ENCODE data around the gene RYR1.
"Not testable (repeated sequence)": the region's sequence is repeated elsewhere in the genome, so short reads cannot be mapped to it uniquely, and the experiment has no call there.

Gene RYR1

DNA sequence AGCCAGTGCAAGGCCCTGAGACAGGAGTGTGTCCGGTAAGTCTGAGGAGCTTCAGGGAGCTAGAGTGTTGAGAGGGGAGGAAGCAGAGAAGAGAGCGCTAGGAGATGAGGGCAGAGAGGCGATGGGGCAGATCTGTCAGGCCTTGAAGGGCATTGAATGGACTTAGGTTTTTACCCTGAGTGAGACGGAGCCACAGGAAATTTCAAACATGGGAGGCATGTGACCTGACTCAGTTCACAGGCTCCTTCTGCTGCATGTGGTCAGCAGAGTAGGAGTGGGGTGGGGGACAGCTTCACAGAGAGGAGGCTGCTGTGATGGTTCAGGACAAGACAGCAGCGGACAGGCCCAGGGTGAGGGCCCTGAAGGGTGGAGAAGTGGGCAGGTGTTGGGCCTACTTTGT lies 33.1 kb upstream of the RYR1 start:
- DNase-seq (ENCODE audit: low spot score): no peak

DNA sequence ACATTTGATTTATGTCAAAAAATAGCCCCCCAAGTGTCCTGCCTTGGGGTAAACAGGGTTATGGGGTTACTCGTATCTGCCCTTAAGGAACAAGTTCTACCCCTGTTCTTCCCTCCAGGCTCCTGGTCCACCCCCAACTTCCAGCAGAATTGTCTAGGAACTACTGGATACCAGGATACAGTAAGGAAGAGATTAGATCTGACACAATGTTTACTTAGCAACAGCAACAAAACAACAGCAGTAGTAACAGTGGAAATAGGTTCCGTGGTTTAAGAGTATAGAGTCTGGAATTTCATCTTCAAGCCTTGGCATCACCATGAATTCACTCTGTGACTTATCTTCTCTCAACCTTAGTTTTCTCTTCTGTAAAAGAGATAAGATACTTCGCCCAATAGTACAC lies 32.3 kb upstream of the RYR1 start:
- no peak for DNase-seq (ENCODE audit: low spot score)

DNA sequence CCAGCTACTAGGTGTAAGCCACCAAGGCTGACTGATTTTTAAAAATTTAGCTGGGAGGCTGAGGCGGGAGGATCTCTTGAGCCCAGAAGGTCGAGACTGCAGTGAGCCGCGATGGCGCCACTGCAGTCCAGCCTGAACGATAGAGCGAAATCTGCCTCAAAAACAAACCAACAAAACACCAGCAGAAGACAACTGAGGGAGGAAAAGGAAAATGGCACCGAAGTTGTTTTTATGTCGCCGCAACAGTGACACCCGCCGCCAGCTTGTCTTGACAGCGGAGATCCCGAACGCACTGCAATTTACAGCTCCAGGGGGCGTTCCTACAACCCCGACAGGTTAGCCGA lies 30.9 kb upstream of the RYR1 start:
- no peak for DNase-seq (ENCODE audit: low spot score)

DNA sequence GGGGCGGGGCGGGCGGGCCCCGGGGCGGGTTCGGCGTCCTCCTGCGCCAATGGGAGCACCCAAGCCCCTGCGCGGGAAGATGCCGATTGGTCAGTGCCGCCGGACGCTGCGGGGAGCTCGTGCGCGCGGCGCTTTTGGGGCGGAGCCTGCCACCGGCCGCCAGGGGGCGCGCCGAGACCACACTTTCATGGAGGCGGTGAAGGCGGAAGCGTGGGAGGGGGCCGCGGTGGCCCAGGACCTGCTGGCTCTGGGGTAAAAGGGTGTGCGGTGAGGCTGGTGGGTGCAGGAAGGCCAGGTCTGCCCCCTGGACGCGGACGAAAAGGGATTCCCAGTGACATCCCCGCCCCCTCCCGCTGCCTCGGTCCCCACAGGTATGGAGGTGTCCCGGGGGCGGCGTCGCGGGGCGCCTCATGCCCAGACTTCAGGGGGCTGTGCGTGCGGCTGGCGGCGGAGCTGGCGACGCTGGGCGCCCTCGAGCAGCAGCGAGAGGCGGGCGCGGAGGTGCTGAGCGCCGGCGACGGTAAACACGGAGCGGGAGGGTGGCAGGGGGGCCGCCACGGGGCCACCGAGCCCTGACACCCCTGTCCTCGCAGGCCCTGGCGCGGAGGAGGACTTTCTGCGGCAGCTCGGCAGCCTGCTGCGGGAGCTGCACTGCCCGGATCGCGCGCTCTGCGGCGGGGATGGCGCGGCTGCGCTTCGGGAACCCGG lies 30.4 kb upstream of the RYR1 start, which contains the start of gene FAM98C:
Gene FAM98C (plus strand): TSS at position 127 of the 708 bp plus-strand sequence. CDS start 61 bp downstream, at position 188.
- peak; percentile 97 for DNase-seq (ENCODE audit: low spot score)

DNA sequence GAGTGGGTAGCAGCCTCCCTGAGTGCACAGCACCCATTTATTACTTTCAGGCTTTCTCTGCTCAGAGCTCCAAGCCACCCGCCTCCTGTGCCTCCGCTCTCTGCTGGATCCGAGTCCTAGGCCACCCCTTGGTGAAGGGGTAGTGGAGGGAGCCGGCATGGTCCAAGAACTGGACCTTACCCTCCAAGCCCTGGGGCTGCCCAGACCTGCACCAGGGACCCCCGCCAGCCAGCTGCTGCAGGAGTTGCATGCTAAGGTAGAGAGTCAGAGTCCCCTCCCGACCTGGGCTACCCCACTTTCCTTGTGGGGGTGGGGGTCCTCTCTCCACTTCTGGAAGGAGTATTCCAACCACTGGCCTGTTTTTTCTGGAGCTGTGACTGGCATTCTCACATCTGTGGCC lies 28.6 kb upstream of the RYR1 start:
- DNase-seq (ENCODE audit: low spot score): no peak

DNA sequence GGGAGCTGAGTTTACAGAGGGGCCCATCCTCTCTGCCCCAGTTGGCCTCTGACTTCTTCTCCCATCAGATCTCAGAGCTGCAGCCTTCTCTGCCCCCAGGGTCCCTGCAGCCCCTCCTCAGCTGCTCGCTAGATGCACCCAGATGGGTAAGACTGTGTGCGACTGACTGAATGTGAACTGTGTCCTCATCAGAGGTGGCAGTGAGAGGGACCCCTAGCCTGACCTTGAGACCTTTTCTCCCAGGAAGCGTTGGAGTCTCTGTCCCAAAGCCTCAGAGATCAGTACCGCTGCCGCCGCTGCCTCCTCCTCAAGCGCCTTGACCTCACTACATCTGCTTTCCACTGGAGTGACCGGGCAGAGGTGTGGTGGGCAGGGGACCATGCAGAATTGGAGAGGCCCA lies 28.2 kb upstream of the RYR1 start:
- DNase-seq (ENCODE audit: low spot score): no peak

DNA sequence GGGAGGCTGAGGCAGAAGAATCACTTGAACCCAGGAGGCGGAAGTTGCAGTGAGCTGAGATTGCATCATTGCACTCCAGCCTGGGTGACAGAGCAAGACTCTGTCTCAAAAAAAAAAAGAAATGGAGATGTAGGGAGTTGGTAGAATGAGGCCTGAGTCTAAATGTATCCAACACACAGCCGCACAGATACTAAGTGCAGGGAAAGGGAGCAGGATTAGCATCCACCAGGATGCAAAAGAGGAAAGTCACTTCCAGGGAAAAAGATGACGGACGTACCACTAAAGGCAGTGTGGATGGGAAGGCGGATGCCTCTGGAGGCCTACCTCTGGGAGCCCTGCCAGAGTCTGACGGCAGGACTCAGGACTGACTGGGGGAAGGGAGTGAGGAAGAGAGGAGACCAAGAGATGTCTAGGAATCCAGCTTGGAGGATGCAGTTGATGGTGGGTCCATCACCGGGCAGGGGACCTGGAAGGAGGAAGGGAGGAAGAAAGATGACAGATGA lies 23.8 kb upstream of the RYR1 start:
- no peak for DNase-seq (ENCODE audit: low spot score)

DNA sequence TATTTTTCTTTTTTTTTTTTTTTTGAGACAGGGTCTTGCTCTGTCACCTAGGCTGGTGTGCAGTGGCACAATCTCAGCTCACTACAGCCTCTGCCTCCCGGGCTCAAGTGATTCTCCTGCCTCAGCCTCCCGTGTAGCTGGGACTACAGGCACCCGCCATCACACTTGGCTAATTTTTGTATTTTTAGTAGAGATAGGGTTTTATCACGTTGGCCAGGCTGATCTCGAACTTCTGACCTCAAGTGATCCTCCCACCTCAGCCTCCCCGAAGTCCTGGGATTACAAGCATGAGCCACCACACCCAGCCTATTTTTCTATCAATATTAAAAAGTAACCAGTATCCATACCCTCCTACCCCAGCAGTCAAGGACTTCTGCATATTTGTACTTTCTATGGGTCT lies 23.1 kb upstream of the RYR1 start:
- DNase-seq (ENCODE audit: low spot score): not testable (repeated sequence)

DNA sequence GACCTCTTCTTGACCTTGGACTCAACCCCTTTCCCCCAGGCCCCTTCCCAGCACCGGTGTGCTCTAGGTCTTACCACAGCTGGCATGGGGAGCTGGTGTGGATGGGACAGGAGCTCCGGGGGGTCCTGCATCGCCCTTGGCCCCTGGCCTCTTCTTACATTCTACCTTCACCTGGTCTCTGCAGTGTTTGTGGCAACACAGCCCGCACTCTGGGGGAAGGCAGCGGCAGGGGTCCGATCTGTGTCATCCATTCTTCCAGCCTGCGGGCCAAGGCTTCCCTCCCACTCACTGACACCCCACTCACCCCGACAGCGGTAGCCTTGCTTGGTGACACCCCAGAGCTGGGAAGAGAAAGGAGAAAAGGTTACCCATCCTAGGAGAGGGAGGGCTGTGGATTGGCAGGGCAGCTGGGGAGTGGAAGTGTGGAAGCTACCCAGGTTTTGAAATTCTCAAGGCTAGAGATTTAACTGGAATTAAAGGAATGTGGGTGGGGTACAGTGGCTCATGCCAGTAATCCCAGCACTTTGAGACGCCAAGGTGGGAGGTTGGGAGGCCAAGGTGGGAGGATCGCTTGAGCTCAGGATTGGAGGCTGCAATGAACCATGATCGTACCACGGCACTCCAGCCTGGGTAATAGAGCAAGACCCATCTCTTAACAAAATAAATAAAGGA lies 22.3 kb upstream of the RYR1 start:
- DNase-seq (ENCODE audit: low spot score): no peak

DNA sequence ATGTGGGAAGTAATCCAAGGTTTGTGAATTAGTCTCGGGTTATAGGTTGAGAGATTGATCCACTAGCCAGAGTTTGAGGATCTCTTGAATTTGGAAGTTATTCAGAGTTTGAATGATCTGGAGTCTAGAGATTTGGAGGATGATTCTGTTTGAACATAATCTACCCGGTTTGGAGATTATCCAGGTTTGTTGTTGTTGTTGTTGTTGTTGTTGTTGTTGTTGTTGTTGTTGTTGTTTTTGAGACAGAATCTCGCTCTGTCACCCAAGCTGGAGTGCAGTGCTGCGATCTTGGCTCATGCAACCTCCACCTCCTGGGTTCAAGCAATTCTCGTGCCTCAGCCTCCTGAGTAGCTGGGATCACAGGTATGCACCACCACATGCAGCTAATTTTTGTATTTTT lies 21.6 kb upstream of the RYR1 start:
- DNase-seq (ENCODE audit: low spot score): not testable (repeated sequence)

DNA sequence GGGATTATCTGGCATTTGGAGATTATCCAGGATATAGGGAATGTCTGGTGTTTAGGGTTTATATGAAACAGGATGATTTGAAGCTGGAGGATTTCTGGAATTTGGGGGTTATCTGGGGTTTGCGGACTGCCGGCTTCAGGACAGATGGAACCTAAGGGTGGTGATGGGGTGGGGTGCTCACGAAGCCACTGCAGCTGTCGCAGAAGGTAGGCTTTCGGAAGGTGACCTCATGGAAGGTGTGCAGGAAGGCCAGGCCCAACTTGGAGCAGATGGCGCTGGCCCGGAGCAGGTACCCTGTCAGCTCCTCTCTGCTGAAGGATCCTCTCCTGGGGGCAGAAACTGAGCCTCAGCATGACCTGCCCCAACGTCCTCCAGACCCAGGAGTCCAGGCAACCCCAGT lies 21.0 kb upstream of the RYR1 start:
- DNase-seq (ENCODE audit: low spot score): no peak

DNA sequence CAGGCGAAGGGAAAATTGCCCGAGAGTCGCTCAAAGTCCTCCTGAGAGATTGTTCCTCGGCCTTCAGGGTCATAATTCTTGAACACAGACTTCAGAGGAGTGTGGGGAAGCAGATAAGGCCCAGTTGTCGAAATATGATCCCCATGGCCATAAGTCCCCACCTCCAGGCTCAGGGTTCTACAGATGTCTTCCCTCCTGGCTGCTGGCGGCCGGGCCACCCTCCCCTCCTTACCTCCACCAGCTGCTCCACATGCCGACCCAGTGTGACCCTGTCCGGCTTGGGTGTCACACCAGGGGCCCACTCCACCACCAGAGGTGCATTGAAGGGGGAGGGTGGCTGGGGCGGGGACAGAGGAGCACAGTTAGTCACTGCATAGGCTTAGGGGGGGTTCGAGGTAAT lies 20.5 kb upstream of the RYR1 start:
- DNase-seq (ENCODE audit: low spot score): no peak

DNA sequence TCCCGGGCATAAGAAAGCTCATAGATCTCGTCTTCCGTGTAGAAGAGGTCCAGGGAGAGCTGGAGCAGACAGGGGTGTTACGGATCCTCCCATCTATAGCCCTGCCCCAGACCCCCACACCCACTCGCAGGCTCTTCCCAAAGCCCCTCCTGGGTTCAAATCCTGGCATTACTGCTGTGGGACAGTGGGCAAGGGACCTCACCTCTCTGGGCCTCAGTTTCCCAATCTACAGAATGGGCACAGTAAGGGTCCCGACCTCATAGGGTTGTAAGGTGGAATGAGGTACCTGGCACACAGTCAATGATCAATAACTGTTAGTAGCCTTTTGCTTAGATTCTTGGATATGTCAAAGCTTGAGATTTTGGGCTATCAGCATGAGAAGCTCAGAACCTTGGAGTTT lies 20.1 kb upstream of the RYR1 start:
- no peak for DNase-seq (ENCODE audit: low spot score)

DNA sequence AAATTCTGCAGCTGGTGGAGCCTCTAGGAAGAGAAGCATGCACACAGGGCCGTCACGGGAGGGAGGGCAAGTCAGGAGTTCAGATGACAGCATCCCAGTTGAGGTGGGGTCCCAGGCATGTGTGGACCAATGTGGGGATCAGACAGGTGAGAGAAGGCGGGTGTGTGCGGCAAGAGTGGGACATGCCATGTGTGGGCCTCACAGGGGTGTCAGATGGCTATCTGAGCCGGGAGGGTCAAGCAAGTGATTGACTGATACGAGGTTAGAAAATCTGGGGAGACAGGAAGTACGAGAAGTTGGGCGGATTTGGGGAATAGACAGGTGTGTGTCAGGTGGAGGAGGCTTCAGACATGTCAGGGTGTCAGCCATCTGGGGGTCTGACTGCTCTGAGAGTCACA lies 16.3 kb upstream of the RYR1 start:
- no peak for DNase-seq (ENCODE audit: low spot score)

DNA sequence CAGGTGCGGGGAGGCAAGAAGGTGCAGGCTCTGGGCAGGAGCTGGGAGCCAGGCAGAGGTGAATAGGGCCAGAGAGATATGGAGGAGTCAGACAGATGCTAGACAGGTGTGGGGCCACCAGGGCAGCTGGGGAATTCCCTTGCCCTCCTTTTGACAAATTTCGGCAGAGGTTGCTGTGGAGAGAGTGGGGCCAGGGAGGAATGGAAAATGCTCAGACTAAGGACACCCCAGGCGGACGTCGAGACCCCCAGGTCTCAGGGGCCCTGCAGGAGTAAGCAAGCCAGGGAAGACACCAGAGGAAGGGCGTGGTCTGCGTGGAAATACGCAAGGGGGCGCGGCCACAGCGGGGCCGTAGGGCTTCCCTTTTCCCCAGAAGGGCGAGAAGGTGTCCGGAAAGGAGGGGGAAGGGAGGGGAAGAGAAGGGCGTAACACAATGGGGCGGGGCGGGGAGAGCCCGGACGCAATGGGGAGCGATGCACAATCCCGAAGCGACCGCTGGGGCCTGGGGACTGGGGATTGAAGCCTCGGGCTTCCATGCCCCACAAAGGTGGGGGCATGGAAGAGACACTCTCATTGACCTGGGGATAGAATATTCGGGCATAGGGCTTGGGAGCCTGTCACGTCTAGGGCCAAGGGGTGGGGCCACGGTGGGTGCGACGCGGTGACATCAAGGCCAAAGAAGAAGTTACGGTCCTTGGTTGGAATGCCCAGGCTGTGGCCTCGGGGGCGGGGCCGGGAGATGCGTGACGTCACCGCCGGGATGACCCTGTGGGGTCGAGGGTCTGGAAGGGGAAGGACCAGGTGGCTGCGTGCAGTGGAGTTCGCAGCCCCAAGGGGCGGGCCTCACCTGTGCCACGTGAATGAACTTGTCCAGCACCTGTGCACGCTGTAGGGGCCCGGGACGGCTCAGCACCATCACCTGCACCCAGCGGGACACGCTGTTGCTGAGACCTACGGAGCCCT lies 15.7 kb upstream of the RYR1 start:
- DNase-seq (ENCODE audit: low spot score): no peak

DNA sequence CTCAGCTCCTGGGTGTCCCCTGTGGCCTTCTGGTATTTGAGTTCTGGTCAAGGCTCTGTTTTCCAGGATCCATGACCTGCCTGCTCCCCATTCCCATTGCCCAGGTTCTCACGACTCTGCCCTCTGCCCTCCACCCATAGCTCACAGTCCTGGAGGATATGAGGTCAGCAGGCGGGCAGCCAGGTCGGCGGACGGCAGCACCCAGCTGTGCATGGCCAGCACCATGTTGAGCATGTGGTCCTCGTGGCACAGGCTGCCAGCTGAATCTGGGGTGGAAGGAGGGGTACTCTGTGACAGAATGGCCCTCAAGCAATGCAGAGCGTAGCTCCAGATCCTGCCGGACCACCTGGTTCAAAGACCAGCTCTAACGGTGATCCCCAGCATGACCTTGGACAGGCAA lies 12.6 kb upstream of the RYR1 start:
- DNase-seq (ENCODE audit: low spot score): no peak

DNA sequence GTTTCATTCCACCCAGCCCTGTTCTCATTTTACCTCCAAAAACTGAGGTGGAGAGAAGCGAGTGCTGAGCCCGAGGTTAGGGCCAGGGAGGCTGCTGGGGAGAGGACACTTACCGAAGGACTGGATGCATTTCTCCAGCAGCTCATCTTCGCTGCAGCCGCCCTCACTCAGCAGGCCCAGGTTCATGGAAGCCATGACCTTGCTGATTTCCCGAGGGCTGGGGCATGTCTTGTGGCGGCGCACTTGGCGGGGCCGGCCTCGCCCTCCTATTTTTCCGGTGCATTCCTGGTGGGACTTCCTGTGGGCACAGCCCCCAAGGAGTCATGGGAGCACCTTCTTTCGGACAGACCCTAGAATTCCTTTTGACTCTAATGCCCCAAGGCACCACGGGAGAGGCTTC lies 11.6 kb upstream of the RYR1 start:
- no peak for DNase-seq (ENCODE audit: low spot score)

DNA sequence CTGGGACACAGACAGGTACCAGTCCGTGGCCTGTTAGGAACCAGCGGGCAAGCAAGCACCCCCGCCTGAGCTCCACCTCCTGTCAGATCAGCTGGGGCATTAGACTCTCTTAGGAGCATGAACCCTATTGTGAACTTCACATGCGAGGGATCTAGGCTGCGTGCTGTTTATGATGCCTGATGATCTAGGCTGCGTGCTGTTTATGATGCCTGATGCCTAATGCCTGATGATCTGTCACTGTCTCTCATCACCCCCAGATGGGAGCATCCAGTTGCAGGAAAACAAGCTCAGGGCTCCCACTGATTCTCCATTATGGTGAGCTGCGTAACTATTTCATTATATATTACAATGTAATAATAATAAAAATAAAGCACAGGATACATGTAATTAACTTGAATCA lies 11.1 kb upstream of the RYR1 start:
- DNase-seq (ENCODE audit: low spot score): no peak

DNA sequence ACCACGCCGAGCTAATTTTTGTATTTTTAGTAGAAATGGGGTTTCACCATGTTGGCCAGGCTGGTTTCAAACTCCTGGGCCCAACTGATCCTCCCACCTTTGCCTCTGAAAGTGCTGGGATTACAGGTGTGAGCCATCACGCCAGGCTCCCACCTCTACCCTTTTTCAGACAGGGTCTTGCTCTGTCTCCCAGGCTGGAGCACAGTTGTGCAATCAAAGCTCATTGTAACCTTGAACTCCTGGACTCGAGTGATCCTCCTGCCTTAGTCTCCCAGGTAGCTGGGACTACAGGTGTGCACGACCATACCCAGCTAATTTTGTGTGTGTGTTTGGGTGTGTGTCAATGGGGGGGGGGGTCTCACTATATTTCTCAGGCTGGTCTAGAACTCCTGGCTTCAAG lies 9.2 kb upstream of the RYR1 start:
- no peak for DNase-seq (ENCODE audit: low spot score)

DNA sequence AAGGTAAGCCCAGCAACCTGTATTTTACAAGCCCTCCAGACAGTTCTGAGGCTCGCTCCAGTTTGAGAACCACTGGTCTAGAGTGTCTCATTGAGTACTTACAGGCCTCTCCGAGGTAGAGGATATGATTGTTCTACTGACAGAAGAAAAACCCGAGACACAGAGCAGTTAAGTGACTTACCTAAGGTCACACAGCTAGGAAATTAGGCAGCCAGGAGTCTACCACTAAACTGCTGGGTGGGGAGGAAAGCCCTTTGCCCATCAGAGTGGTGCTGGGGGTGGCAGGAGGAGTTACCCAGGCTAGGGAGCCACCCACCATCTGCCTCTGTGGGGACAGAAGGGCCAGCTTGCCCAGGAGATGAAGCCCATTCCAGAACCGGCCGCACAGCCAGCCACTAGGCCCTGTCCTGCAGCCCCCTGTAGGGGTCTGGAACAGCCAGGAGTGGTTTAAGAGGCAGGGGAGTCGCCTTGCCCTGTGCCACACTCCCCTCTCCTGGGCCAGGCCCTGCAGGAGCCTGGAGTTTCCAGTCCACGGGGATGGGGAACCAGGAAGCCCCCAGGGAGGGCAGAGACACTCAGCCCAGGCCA lies 8.2 kb upstream of the RYR1 start:
- DNase-seq (ENCODE audit: low spot score): no peak

DNA sequence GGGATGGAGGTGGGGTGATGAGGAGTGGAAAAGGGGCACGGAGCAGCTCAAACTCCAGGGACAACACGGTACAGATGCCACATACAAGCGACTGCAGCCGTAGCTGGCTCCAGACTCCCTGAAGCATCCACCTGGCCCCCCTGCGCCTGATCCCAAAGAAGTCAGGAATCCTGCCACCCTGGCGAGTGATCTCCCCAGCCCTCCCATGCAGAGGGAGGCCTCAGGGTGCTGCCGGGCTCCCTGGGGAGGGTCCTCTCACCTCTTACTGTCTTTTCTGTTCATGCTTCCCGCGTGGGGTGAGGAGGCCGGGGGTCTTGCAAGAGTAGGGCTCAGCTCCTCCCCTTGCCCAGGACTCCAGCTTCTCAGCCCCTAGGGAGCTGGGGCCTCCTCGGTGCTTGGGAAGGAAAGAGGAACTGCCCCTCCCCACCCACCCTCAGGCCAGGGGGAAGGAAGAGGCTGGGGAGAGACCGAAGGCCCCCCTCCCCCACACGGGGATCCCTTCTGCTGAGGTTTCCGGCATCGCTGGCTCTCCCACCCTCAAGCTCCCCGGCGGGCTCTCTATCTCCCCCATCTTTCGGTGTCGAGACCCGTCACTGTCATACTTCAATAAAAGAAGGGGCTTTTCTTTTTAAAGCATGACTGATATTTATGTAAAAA lies 7.6 kb upstream of the RYR1 start, which contains the start of gene RASGRP4:
Gene RASGRP4 (minus strand): TSS at position 410 of the 657 bp plus-strand sequence. CDS start 128 bp downstream, at position 282.
- peak; percentile 11 for DNase-seq (ENCODE audit: low spot score)
